NCI-H510A (cell line): ENCODE data around the gene UPF2.

Source experiments
- DNase-seq: peaks from one replicate; lab custom pipeline; 2025; lab: John Stamatoyannopoulos, UW

The UPF2 gene

GRCh38 chr10:11962176-11962575, 80.4 kb downstream of the UPF2 start:
- no peak for DNase-seq

GRCh38 chr10:11961771-11962170, 80.8 kb downstream of the UPF2 start:
- no peak for DNase-seq

- no peak for DNase-seq
Observed at GRCh38 chr10:11959966-11960365, 82.6 kb downstream of the UPF2 start.

- DNase-seq = no peak
Observed at GRCh38 chr10:11958956-11959355, 83.7 kb downstream of the UPF2 start.

GRCh38 chr10:11951695-11952094, 90.9 kb downstream of the UPF2 start:
- no peak for DNase-seq

- DNase-seq = no peak
Observed at GRCh38 chr10:11950325-11951018, 92.1 kb downstream of the UPF2 start.

- no peak for DNase-seq
Observed at GRCh38 chr10:11949152-11949551, 93.5 kb downstream of the UPF2 start.

GRCh38 chr10:11946652-11947051, 96.0 kb downstream of the UPF2 start:
- DNase-seq = no peak

GRCh38 chr10:11936389-11937152, 106.0 kb downstream of the UPF2 start:
- no peak for DNase-seq

GRCh38 chr10:11934262-11934661, 108.3 kb downstream of the UPF2 start:
- DNase-seq = no peak

- DNase-seq = no peak
Observed at GRCh38 chr10:11933577-11934223, 108.9 kb downstream of the UPF2 start.

- no peak for DNase-seq
Observed at GRCh38 chr10:11931038-11931437, 111.6 kb downstream of the UPF2 start.

- DNase-seq = no peak
Observed at GRCh38 chr10:11930312-11930978, 112.2 kb downstream of the UPF2 start.

- DNase-seq = no peak
Observed at GRCh38 chr10:11927746-11928145, 114.9 kb downstream of the UPF2 start.

- DNase-seq = no peak
Observed at GRCh38 chr10:11921800-11922392, 120.7 kb downstream of the UPF2 start.

- no peak for DNase-seq
Observed at GRCh38 chr10:11919271-11919670, 123.3 kb downstream of the UPF2 start.

GRCh38 chr10:11918384-11918783, 124.2 kb downstream of the UPF2 start:
- DNase-seq = no peak

- DNase-seq = no peak
Observed at GRCh38 chr10:11913079-11913641, 129.4 kb downstream of the UPF2 start.

GRCh38 chr10:11910102-11910501, 132.5 kb downstream of the UPF2 start:
- no peak for DNase-seq

- no peak for DNase-seq
Observed at GRCh38 chr10:11909618-11910017, 133.0 kb downstream of the UPF2 start.

GRCh38 chr10:11908991-11909390, 133.6 kb downstream of the UPF2 start:
- DNase-seq = no peak

- DNase-seq = no peak
Observed at GRCh38 chr10:11908536-11908935, 134.1 kb downstream of the UPF2 start.
